Measurements from ENCODE around the gene CORO1C.

CORO1C gene

DNA sequence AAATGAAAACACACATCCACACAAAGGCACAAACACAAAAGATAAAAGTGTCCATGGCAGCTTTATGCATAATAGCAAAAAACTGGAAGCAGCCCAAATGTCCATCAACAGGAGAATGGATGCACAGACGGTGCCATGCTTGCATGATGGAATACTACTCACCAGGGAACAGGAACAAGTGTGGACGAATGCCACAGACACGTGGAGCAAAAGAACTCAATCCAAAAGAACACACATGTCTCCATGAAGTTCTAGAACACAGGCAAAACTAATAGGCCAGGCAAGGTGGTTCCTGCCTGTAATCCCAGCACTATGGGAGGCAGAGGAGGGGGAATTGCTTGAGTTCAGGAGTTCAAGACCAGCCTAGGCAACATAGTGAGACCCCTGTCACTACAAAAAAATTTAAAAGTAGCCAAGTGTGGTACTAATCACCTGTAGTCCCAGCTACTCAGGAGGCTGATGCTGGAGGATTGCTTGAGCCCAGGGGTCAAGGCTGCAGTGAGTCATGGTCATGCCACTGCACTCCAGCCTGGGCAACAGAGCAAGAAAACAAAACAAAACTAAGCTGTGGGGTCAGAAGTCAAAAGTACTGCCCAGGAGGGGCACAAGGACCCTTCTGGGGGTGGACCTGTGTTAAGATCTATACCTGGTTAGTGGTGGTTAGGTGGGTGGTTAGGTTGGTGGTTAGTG, 126.2 kb downstream of the CORO1C start:
- TF ChIP-seq, protein P1, sequence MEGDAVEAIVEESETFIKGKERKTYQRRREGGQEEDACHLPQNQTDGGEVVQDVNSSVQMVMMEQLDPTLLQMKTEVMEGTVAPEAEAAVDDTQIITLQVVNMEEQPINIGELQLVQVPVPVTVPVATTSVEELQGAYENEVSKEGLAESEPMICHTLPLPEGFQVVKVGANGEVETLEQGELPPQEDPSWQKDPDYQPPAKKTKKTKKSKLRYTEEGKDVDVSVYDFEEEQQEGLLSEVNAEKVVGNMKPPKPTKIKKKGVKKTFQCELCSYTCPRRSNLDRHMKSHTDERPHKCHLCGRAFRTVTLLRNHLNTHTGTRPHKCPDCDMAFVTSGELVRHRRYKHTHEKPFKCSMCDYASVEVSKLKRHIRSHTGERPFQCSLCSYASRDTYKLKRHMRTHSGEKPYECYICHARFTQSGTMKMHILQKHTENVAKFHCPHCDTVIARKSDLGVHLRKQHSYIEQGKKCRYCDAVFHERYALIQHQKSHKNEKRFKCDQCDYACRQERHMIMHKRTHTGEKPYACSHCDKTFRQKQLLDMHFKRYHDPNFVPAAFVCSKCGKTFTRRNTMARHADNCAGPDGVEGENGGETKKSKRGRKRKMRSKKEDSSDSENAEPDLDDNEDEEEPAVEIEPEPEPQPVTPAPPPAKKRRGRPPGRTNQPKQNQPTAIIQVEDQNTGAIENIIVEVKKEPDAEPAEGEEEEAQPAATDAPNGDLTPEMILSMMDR (conservative IDR thresholded peaks at IDR 0.05; ENCODE audit: low read length) = no peak
- no peak for DNase-seq (ENCODE audit: low read depth)
- no peak overlapping the region for H3K4me3 ChIP-seq (ENCODE audit: low read length)

DNA sequence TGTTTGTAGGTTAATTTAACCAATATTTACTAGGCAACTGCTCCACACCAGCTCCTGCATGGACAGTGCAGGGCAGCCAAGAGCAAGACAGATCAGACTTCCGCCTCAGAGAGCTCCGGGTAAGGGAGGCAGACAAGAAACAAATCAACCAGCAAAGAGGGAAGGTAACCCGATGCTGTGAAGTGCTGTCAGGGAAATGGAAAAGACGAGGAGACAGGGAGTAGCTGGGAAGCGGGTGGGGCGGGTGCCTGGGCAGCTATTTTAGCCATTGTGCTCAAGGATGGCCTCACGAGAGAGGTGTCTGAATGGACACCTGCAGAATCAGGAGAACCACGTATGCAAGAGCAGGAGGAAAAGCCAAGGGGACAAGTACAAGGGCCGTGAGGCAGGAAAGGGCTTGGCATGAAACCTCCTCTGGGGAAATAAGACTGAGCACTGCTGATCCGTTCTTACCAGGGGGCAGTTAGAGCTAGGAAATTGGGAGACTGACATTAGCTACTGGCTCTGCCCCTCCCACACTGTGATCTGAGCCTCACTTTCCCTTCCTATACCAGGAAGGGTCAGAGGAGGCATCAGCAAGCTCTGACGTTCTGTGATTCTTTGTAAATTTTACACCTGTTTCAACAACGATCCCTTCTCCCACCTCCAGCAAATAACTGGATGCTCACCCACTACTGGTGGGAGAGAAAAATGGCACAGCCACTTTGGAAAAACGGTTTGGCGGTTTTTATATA, 126.9 kb downstream of the CORO1C start:
- no peak overlapping the region for H3K4me3 ChIP-seq (ENCODE audit: low read length)
- TF ChIP-seq, protein P1 (conservative IDR thresholded peaks at IDR 0.05; ENCODE audit: low read length) = no peak
- no peak for DNase-seq (ENCODE audit: low read depth)

DNA sequence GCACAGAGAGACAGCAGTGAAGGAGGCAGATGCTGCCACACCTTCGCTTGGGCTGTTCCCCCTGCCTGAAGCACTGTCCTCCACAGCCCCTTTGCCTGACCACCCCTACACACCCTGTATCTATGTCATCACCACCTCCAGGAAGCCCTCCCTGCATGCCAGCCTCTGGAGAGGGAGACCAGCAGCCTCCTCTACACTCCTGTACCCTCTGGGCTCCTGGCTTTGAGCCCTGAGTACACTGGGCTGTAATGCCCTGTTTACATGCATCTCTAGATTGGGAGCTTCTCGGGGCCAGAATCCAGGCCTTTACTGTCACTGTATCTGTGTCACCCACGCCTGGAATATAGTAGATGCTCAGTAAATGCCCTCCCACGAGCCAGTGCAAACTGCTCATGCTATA, 127.6 kb downstream of the CORO1C start:
- TF ChIP-seq, protein P1 (conservative IDR thresholded peaks at IDR 0.05; ENCODE audit: low read length) = no peak
- no peak for DNase-seq (ENCODE audit: low read depth)
- H3K4me3 ChIP-seq (ENCODE audit: low read length) = no peak overlapping the region

DNA sequence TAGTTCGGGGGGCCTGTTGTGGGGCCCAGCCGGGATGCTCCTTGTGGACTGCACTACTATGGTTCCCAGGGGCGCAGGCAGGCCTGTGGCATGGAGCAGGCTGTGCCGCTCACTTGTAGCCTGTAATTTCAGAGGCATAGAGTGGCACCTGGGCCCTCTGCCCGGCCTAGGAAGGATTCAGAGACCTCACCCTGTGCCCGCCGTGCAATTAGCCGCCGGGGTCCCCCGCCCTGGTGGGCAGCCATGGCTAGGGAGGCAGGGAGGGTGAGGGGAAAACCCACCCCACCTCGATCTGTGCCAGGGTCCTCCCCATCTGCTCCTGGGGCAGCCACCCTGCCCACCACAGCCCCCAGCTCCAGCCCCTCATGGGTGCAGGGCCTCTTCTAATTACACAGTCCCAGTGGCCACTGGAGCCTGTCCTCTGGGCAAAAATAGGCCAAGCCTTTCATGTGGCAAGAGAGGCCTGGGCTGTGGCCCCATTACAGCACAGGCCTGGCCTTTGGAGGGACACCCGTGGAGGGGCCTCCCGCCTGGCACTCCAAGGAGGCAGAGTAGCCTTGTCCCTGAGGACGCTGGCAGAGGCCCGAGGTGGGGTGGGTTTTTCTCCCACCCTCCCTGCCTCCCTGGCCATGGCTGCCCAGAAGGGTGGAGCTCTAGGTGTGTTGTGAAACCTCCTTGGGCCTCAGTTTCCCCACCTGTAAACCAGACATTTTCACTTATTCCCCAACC, 128.2 kb downstream of the CORO1C start:
- no peak for DNase-seq (ENCODE audit: low read depth)
- TF ChIP-seq, protein P1 (conservative IDR thresholded peaks at IDR 0.05; ENCODE audit: low read length) = no peak
- H3K4me3 ChIP-seq (ENCODE audit: low read length) = no peak overlapping the region

DNA sequence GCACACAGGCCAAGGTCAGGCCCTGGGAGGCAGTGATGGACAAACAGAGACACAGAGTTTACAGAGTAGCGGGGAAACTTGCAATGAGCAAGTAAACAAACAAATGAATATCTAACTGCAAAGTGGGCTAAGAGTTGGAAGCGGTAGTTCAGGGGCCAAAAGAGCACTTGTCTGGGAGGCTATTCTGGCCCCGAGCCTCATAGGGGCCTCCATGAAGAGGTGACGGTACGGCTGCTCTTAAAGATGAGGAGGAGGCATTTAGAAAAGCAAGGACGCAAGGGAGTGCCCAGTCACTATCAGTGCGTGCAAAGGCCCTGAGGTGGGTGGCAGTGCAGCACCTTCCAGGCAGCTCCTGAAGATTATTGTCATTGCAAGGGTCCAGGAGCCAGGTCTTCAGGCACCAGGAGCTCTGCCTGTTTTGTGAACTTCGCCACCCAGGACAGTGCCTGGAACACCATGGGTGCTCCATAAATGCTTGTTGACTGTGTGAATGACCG, 129.1 kb downstream of the CORO1C start:
- TF ChIP-seq, protein P1 (conservative IDR thresholded peaks at IDR 0.05; ENCODE audit: low read length) = no peak
- no peak for DNase-seq (ENCODE audit: low read depth)
- H3K4me3 ChIP-seq (ENCODE audit: low read length) = no peak overlapping the region

DNA sequence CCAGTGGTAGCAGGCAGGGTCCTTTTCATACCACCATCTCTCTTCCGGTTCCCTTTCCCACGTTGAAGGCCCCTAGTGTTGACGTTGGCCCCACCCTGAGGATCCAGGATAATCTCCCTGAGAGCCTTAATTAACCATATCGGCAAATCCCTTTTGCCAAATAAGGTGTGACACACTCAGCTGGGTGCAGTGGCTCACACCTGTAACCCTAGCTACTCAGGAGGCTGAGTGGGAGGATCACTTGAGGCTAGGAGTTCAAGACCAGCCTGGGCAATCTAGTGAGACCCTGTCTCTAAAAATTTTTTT, 130.7 kb downstream of the CORO1C start:
- H3K4me3 ChIP-seq (ENCODE audit: low read length) = no peak overlapping the region
- TF ChIP-seq, protein P1 (conservative IDR thresholded peaks at IDR 0.05; ENCODE audit: low read length) = no peak
- DNase-seq (ENCODE audit: low read depth) = no peak
